ENCODE results near the gene GAPVD1. TPM values are rescaled to one million over a fixed set of nuclear protein-coding genes. Genes with fewer than 3 reads are reported as not detected.
"Not testable (repeated sequence)": the region's sequence is repeated elsewhere in the genome, so short reads cannot be mapped to it uniquely, and the experiment has no call there.

GAPVD1 gene
- total RNA-seq, 2 donors from 2014 or later: 82.8 to 105 TPM

DNA sequence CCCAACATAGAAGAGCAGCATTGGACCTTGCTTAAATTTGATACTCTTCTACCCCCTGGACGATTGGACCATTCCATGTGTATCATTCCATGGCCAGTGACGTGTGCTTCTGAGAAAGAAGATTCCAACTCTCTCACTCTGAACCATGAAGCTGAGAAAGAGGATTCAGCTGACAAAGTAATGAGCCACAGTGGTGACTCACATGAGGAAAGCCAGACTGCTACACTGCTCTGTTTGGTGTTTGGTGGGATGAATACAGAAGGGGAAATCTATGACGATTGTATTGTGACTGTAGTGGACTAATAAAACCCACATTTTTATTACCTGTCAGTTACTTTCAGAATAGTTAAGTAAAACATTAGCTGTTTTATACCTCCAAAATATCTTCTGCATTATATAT, 27.9 kb upstream of the GAPVD1 start:
- ATAC-seq (ENCODE audit: insufficient number of reproducible peaks, low FRiP score, low read depth) (no peak), DNase-seq (ENCODE audit: low spot score) (no peak)
- Histone ChIP-seq H3K9me3 (no peaks in the 10 kb centered on the region), H3K27ac (no peak overlapping the region), H3K27me3 (replicated peaks; ENCODE audit: insufficient read depth) (no peaks in the 10 kb centered on the region), H3K4me3 (no peak overlapping the region), H3K4me1 (ENCODE audit: control insufficient read depth in 1 of 2, low read depth in 2 of 2) (peaks cover 30 to 40% of the 10 kb centered on the region in 2 donors), H3K36me3 (peaks cover 38% of the 10 kb centered on the region)
- TF ChIP-seq, protein P1, sequence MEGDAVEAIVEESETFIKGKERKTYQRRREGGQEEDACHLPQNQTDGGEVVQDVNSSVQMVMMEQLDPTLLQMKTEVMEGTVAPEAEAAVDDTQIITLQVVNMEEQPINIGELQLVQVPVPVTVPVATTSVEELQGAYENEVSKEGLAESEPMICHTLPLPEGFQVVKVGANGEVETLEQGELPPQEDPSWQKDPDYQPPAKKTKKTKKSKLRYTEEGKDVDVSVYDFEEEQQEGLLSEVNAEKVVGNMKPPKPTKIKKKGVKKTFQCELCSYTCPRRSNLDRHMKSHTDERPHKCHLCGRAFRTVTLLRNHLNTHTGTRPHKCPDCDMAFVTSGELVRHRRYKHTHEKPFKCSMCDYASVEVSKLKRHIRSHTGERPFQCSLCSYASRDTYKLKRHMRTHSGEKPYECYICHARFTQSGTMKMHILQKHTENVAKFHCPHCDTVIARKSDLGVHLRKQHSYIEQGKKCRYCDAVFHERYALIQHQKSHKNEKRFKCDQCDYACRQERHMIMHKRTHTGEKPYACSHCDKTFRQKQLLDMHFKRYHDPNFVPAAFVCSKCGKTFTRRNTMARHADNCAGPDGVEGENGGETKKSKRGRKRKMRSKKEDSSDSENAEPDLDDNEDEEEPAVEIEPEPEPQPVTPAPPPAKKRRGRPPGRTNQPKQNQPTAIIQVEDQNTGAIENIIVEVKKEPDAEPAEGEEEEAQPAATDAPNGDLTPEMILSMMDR (IDR thresholded peaks at IDR 0.05): no peak

DNA sequence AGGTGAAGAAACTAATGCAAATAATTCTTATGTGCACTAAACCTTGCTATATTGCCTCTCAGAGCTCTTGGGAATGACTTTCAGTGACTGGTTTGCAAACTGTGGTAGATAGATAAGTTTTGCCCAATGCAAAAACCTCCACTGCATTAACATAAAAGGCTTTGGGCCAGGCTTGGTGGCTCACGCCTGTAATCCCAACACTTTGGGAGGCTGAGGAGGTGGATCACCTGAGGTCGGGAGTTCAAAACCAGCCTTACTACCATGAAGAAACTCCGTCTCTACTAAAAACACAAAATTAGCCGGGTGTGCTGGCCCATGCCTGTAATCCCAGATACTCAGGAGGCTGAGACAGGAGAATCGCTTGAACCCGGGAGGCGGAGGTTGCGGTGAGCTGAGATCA, 27.5 kb upstream of the GAPVD1 start:
- H3K27me3 ChIP-seq (replicated peaks; ENCODE audit: insufficient read depth); ATAC-seq (ENCODE audit: insufficient number of reproducible peaks, low FRiP score, low read depth); DNase-seq (ENCODE audit: low spot score); H3K9me3 ChIP-seq; H3K4me3 ChIP-seq; H3K27ac ChIP-seq: not testable (repeated sequence)
- Histone ChIP-seq H3K4me1 (ENCODE audit: control insufficient read depth in 1 of 2, low read depth in 2 of 2) (peaks cover 34 to 45% of the 10 kb centered on the region in 2 donors), H3K36me3 (peaks cover 41% of the 10 kb centered on the region)

DNA sequence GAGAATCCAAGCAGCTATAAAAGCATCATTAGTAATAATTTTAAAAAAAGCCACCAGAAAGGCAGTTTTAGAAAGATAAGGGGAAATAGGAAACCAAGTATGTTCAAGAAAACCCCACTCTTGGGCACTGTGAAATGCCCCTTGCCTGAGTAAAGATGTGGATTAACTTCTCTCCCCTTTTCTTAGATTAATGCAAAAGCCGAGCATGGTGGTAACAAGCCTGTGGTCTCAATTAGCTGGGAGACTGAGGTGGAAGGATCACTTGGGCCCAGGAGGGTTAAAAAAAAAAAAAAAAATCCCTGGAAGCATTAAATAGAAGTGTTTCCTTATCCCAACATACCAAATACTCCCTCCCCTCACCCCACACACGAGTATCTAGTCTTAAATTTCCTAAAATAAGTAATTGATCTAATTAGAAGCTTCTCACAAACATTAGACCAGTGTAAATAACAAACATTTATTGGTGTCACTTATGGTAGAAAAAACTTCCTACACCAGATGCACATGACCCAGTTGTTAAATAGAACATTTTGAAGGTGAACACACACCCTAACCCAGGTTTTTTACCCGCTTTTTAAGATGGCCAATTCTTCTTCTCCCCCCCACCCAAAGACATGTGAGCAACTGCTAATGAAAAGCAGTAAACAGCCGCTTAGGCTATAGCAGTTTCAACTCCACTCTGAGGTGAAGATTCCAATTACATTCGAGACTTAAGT, 25.7 kb upstream of the GAPVD1 start:
- Histone ChIP-seq H3K36me3 (peaks cover 35% of the 10 kb centered on the region), H3K27ac (no peak overlapping the region), H3K9me3 (no peaks in the 10 kb centered on the region), H3K4me3 (peak overlapping the region; percentile 98), H3K27me3 (replicated peaks; ENCODE audit: insufficient read depth) (no peaks in the 10 kb centered on the region), H3K4me1 (ENCODE audit: control insufficient read depth in 1 of 2, low read depth in 2 of 2) (peaks cover 42 to 55% of the 10 kb centered on the region in 2 donors)
- TF ChIP-seq, protein P1 (IDR thresholded peaks at IDR 0.05): no peak
- ATAC-seq (ENCODE audit: insufficient number of reproducible peaks, low FRiP score, low read depth): no peak
- no peak for DNase-seq (ENCODE audit: low spot score)

DNA sequence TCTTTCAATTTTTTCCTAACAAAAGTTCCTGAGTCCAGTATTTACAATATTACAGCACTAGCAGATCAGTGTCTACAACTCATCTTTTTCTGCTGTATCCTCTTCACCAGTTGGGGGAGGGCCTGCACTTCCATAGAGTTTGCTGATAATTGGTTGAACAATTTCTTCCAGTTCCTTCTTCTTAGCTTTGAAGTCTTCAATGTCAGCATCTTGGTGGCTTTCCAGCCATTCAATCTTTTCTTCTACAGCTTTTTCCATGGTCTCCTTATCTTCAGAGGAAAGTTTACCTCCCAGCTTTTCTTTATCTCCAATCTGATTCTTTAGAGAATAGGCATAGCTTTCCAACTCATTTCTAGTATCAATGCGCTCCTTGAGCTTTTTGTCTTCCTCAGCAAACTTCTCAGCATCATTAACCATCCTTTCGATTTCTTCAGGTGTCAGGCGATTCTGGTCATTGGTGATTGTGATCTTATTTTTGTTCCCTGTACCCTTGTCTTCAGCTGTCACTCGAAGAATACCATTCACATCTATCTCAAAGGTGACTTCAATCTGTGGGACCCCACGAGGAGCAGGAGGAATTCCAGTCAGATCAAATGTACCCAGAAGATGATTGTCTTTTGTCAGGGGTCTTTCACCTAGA, 25.0 kb upstream of the GAPVD1 start:
- H3K27me3 ChIP-seq (replicated peaks; ENCODE audit: insufficient read depth); H3K27ac ChIP-seq; DNase-seq (ENCODE audit: low spot score); ATAC-seq (ENCODE audit: insufficient number of reproducible peaks, low FRiP score, low read depth); H3K9me3 ChIP-seq: not testable (repeated sequence)
- Histone ChIP-seq H3K4me1 (ENCODE audit: control insufficient read depth in 1 of 2, low read depth in 2 of 2) (peaks cover 42 to 55% of the 10 kb centered on the region in 2 donors), H3K36me3 (peaks cover 35% of the 10 kb centered on the region), H3K4me3 (peak overlapping the region; percentile 98)

DNA sequence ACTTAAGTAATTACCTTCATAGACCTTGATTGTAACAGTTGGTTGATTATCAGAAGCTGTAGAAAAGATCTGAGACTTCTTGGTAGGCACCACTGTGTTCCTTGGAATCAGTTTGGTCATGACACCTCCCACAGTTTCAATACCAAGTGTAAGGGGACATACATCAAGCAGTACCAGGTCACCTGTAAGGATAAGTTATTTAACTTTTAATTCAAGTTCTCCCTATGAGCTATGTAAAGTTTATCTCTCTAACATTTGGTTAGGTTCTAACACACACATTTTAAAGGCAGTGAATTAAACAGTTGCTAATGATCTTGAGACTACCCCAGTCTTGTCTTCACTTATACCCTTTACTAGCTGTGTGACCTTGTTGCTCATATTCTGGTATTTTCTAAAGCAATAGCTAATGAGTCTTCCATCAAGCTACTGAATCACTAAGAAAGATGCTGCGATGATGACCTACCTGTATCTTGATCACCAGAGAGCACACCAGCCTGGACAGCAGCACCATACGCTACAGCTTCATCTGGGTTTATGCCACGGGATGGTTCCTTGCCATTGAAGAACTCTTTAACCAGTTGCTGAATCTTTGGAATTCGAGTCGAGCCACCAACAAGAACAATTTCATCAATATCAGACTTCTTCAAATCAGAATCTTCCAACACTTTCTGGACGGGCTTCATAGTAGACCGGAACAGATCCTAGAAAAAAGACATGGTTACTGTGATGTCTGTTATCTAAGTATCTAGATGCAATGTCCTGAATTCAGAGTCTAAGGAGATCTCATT, 23.3 kb upstream of the GAPVD1 start:
- H3K4me1 ChIP-seq (ENCODE audit: control insufficient read depth in 1 of 2, low read depth in 2 of 2): peaks cover 45 to 62% of the 10 kb centered on the region in 2 donors
- H3K9me3 ChIP-seq: no peaks in the 10 kb centered on the region
- no peaks in the 10 kb centered on the region for H3K27me3 ChIP-seq (replicated peaks; ENCODE audit: insufficient read depth)
- DNase-seq (ENCODE audit: low spot score): no peak
- H3K27ac ChIP-seq: no peak overlapping the region
- no peak for ATAC-seq (ENCODE audit: insufficient number of reproducible peaks, low FRiP score, low read depth)
- H3K36me3 ChIP-seq: peaks cover 30% of the 10 kb centered on the region
- H3K4me3 ChIP-seq: peak overlapping the region; percentile 98
- TF ChIP-seq, protein P1 (IDR thresholded peaks at IDR 0.05): no peak
